SK-N-SH (cell line): ENCODE measurements around the gene PCDHB13.
"Not testable (repeated sequence)": the region's sequence is repeated elsewhere in the genome, so short reads cannot be mapped to it uniquely, and the experiment has no call there.

Source experiments
- CHD2 ChIP-seq: fragments of 150-350 bp; IDR thresholded peaks from 2 replicates; pipeline ENCODE4 v1.6.1; 2018; ENCODE audit warnings: low read length; ENCODE audit not compliant: partially characterized antibody
- RFX5 ChIP-seq: IDR thresholded peaks from 2 replicates; pipeline ENCODE4 v1.6.1; 2012; ENCODE audit warnings: mild to moderate bottlenecking, improper control_type of control experiment, low read length
- TF ChIP-seq, protein P1 (sequence below): IDR thresholded peaks from 2 replicates; pipeline ENCODE4 v1.4.0; 2012; ENCODE audit warnings: low read depth
- TF ChIP-seq, protein P2 (sequence below): fragments of 200-600 bp; sonication (generic); IDR thresholded peaks from 2 replicates; pipeline ENCODE4 v1.6.1; 2017; ENCODE audit warnings: antibody characterized with exemption, mild to moderate bottlenecking, moderate library complexity

DNA sequence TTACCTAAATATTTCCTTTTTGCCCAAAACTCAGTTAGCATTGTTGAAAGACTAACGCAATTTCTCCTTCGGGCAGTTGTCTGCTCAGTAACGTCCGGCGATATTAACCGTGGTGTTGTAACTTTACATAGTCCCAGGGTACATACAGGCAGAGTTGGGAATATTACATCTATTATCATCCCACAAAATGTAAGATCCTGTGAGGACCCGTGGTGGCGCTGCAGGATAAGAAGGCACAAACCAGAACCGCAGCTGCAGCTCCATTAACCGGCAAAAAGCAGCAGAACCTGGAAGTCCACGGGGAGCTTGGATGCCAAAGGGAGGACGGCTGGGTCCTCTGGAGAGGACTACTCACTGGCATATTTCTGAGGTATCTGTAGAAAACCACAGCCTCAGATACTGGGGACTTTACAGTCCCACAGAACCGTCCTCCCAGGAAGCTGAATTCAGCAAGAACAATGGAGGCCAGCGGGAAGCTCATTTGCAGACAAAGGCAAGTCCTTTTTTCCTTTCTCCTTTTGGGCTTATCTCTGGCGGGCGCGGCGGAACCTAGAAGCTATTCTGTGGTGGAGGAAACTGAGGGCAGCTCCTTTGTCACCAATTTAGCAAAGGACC, 36.0 kb upstream of the PCDHB13 start, which contains the start of gene PCDHB8:
- TF ChIP-seq, protein P1, sequence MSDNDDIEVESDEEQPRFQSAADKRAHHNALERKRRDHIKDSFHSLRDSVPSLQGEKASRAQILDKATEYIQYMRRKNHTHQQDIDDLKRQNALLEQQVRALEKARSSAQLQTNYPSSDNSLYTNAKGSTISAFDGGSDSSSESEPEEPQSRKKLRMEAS = not testable (repeated sequence)
- TF ChIP-seq CHD2, RFX5: not testable (repeated sequence)
- TF ChIP-seq, protein P2, sequence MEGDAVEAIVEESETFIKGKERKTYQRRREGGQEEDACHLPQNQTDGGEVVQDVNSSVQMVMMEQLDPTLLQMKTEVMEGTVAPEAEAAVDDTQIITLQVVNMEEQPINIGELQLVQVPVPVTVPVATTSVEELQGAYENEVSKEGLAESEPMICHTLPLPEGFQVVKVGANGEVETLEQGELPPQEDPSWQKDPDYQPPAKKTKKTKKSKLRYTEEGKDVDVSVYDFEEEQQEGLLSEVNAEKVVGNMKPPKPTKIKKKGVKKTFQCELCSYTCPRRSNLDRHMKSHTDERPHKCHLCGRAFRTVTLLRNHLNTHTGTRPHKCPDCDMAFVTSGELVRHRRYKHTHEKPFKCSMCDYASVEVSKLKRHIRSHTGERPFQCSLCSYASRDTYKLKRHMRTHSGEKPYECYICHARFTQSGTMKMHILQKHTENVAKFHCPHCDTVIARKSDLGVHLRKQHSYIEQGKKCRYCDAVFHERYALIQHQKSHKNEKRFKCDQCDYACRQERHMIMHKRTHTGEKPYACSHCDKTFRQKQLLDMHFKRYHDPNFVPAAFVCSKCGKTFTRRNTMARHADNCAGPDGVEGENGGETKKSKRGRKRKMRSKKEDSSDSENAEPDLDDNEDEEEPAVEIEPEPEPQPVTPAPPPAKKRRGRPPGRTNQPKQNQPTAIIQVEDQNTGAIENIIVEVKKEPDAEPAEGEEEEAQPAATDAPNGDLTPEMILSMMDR = peak; percentile 51
